ENCODE data around the gene NCCRP1. TPM values are rescaled to one million over a fixed set of nuclear protein-coding genes. Genes with fewer than 3 reads are reported as not detected.
A peak's percentile ranks its signal among the peaks of the same experiment; 100 is the strongest.
"Not testable (repeated sequence)": the region's sequence is repeated elsewhere in the genome, so short reads cannot be mapped to it uniquely, and the experiment has no call there.

The NCCRP1 gene
- total and polyA plus RNA-seq, 5 donors, result not detected

- no peak overlapping the region for H3K4me3 ChIP-seq (ENCODE audit: low read length)
- intact Hi-C loops (cut with DNase I), result no loop called here
- H3K27me3 ChIP-seq (ENCODE audit: control insufficient read depth, insufficient read depth), result peaks cover 4% of the 10 kb centered on the region
- H3K9me3 ChIP-seq (ENCODE audit: control insufficient read depth, low read length), result no peaks in the 10 kb centered on the region
- H3K27ac ChIP-seq (ENCODE audit: low read length), result no peak overlapping the region
- peak in 1 of 3 donors; percentile 51 for DNase-seq
- WGBS, result 40% methylated on average over 22 of the region's 22 CpGs
- peak; percentile 43 to 55 for ATAC-seq
- H3K4me1 ChIP-seq (ENCODE audit: control insufficient read depth, insufficient read depth, low read length), result no peaks in the 10 kb centered on the region
These were observed 40.7 kb downstream of the NCCRP1 start for GRCh38 chr19:39237200-39238184.

GRCh38 chr19:39238209-39238608 is 41.4 kb downstream of the NCCRP1 start:
- Histone ChIP-seq H3K4me3 (ENCODE audit: low read length) (no peak overlapping the region), H3K4me1 (ENCODE audit: control insufficient read depth, insufficient read depth, low read length) (no peaks in the 10 kb centered on the region), H3K27me3 (ENCODE audit: control insufficient read depth, insufficient read depth) (peaks cover 4% of the 10 kb centered on the region), H3K27ac (ENCODE audit: low read length) (no peak overlapping the region), H3K9me3 (ENCODE audit: control insufficient read depth, low read length) (no peaks in the 10 kb centered on the region)
- WGBS, result 79% methylated on average over 6 of the region's 6 CpGs
- intact Hi-C loops (cut with DNase I), result no loop called here
- DNase-seq (no peak), ATAC-seq (no peak)

GRCh38 chr19:39238944-39239343 is 42.2 kb downstream of the NCCRP1 start:
- peaks cover 4% of the 10 kb centered on the region for H3K27me3 ChIP-seq (ENCODE audit: control insufficient read depth, insufficient read depth)
- WGBS, result 90% methylated on average over 6 of the region's 6 CpGs

GRCh38 chr19:39240421-39240820 is 43.7 kb downstream of the NCCRP1 start:
- no peak overlapping the region for H3K27ac ChIP-seq (ENCODE audit: low read length)
- no peaks in the 10 kb centered on the region for H3K9me3 ChIP-seq (ENCODE audit: control insufficient read depth, low read length)
- no peak overlapping the region for H3K4me3 ChIP-seq (ENCODE audit: low read length)
- ATAC-seq, result no peak
- intact Hi-C loops (cut with DNase I), result no loop called here
- peaks cover 4% of the 10 kb centered on the region for H3K27me3 ChIP-seq (ENCODE audit: control insufficient read depth, insufficient read depth)
- H3K4me1 ChIP-seq (ENCODE audit: control insufficient read depth, insufficient read depth, low read length), result no peaks in the 10 kb centered on the region
- WGBS, result 93% methylated on average over 7 of the region's 7 CpGs
- DNase-seq, result no peak

More at GRCh38 chr19:39238944-39239343, 42.2 kb downstream of the NCCRP1 start:
- intact Hi-C loops (cut with DNase I), result no loop called here
- ATAC-seq (no peak), DNase-seq (no peak)
- H3K4me3 ChIP-seq (ENCODE audit: low read length), result no peak overlapping the region
- H3K9me3 ChIP-seq (ENCODE audit: control insufficient read depth, low read length), result no peaks in the 10 kb centered on the region
- H3K4me1 ChIP-seq (ENCODE audit: control insufficient read depth, insufficient read depth, low read length), result no peaks in the 10 kb centered on the region
- H3K27ac ChIP-seq (ENCODE audit: low read length), result no peak overlapping the region

GRCh38 chr19:39243741-39244140 is 47.0 kb downstream of the NCCRP1 start:
- 70% methylated on average over 13 of the region's 13 CpGs for WGBS
- H3K9me3 ChIP-seq (ENCODE audit: control insufficient read depth, low read length); H3K4me3 ChIP-seq (ENCODE audit: low read length); intact Hi-C loops (cut with DNase I); H3K4me1 ChIP-seq (ENCODE audit: control insufficient read depth, insufficient read depth, low read length); H3K27me3 ChIP-seq (ENCODE audit: control insufficient read depth, insufficient read depth); DNase-seq; H3K27ac ChIP-seq (ENCODE audit: low read length); ATAC-seq: not testable (repeated sequence)

GRCh38 chr19:39244410-39245100 is 47.8 kb downstream of the NCCRP1 start, which contains the start of gene IFNL3:
Gene IFNL3 (minus strand): TSS chr19:39245006. CDS start chr19:39244967, 39 bp downstream.
- H3K4me3 ChIP-seq (ENCODE audit: low read length); H3K9me3 ChIP-seq (ENCODE audit: control insufficient read depth, low read length); intact Hi-C loops (cut with DNase I); H3K27ac ChIP-seq (ENCODE audit: low read length); H3K27me3 ChIP-seq (ENCODE audit: control insufficient read depth, insufficient read depth); H3K4me1 ChIP-seq (ENCODE audit: control insufficient read depth, insufficient read depth, low read length); ATAC-seq; DNase-seq: not testable (repeated sequence)
- whole genome bisulfite sequencing, result 80% methylated on average over 12 of the region's 12 CpGs

GRCh38 chr19:39245166-39245565 is 48.4 kb downstream of the NCCRP1 start:
- H3K4me1 ChIP-seq (ENCODE audit: control insufficient read depth, insufficient read depth, low read length); H3K9me3 ChIP-seq (ENCODE audit: control insufficient read depth, low read length); H3K27me3 ChIP-seq (ENCODE audit: control insufficient read depth, insufficient read depth); intact Hi-C loops (cut with DNase I); ATAC-seq; H3K4me3 ChIP-seq (ENCODE audit: low read length); H3K27ac ChIP-seq (ENCODE audit: low read length); DNase-seq: not testable (repeated sequence)
- WGBS, result no CpG with 5 or more reads among the region's 1 CpG

- intact Hi-C loops (cut with DNase I), result no loop called here
- WGBS, result 15% methylated on average over 42 of the region's 42 CpGs
- H3K9me3 ChIP-seq (ENCODE audit: control insufficient read depth, low read length), result no peaks in the 10 kb centered on the region
- H3K4me3 ChIP-seq (ENCODE audit: low read length), result no peak overlapping the region
- peak; percentile 49 to 71 (median 69) for DNase-seq
- H3K4me1 ChIP-seq (ENCODE audit: control insufficient read depth, insufficient read depth, low read length), result no peaks in the 10 kb centered on the region
- ATAC-seq, result peak; percentile 61 to 77
- H3K27ac ChIP-seq (ENCODE audit: low read length), result no peak overlapping the region
- H3K27me3 ChIP-seq (ENCODE audit: control insufficient read depth, insufficient read depth), result no peaks in the 10 kb centered on the region
These were observed 50.3 kb downstream of the NCCRP1 start for GRCh38 chr19:39246951-39247669.

GRCh38 chr19:39247701-39248664 is 51.2 kb downstream of the NCCRP1 start:
- Histone ChIP-seq H3K27me3 (ENCODE audit: control insufficient read depth, insufficient read depth) (no peaks in the 10 kb centered on the region), H3K4me3 (ENCODE audit: low read length) (no peak overlapping the region), H3K4me1 (ENCODE audit: control insufficient read depth, insufficient read depth, low read length) (no peaks in the 10 kb centered on the region), H3K9me3 (ENCODE audit: control insufficient read depth, low read length) (no peaks in the 10 kb centered on the region), H3K27ac (ENCODE audit: low read length) (no peak overlapping the region)
- DNase-seq, result no peak
- 13% methylated on average over 92 of the region's 92 CpGs for WGBS
- ATAC-seq, result peak; percentile 53 to 76
- intact Hi-C loops (cut with DNase I), result no loop called here

GRCh38 chr19:39248806-39249205 is 52.0 kb downstream of the NCCRP1 start, which contains the start of gene IFNL4:
Gene IFNL4 (minus strand): TSS chr19:39248856.
- Histone ChIP-seq H3K27me3 (ENCODE audit: control insufficient read depth, insufficient read depth) (no peaks in the 10 kb centered on the region), H3K4me1 (ENCODE audit: control insufficient read depth, insufficient read depth, low read length) (no peaks in the 10 kb centered on the region), H3K4me3 (ENCODE audit: low read length) (no peak within 1 kb of the TSS), H3K9me3 (ENCODE audit: control insufficient read depth, low read length) (no peaks in the 10 kb centered on the region), H3K27ac (ENCODE audit: low read length) (no peak within 1 kb of the TSS)
- WGBS, result 58% methylated on average over 13 of the region's 13 CpGs
- intact Hi-C loops (cut with DNase I), result no loop called here
- ATAC-seq, result no peak
- no peak for DNase-seq
